COLO829 (cell line): ENCODE data around the gene LPAR5.
"Not testable (repeated sequence)": the region's sequence is repeated elsewhere in the genome, so short reads cannot be mapped to it uniquely, and the experiment has no call there.

ENCODE experiments used
- DNase-seq: peaks from one replicate; pipeline ENCODE4 v3.0.0; 2012; ENCODE audit warnings: low spot score

LPAR5 gene

DNA sequence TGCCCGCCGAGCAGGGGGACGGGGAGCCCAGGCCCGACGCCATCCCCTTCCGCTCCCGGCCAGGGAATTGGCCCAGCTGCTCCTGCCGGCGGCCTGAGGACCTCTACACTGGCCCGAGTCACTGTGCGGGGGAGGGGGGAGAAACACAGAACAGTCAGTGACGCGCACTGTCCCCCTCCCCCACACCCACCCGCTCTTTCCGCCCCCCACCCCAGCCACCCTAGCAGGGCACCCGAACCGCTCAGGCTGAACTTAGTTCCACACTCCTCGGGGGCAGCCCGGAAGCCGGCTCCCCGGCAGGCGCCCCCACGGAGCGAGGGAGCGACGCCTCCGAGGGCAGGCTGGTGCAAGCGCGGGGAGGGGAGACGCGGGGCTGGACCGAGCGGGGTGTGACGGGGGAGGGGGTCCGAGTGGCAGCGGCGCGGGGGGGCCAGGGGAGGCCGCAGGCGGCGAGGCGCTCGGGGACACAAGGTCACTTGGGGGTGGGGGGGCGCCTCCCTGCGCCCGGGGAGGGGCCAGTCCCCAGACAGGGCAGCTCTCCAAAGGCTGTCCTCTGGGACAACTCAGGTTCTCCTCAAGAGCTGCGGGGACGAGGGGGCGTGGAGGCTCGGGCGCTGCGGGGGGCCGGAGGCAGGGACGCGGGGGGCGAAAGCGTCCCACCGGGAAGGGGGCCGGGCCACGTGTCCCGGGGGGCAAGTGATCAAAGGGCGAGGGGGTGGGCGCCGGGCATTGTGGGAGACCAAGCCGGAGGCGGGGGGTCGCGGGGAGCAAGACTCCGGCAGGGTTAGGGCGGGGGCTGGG is 29.2 kb downstream of the LPAR5 start:
- DNase-seq = no peak

DNA sequence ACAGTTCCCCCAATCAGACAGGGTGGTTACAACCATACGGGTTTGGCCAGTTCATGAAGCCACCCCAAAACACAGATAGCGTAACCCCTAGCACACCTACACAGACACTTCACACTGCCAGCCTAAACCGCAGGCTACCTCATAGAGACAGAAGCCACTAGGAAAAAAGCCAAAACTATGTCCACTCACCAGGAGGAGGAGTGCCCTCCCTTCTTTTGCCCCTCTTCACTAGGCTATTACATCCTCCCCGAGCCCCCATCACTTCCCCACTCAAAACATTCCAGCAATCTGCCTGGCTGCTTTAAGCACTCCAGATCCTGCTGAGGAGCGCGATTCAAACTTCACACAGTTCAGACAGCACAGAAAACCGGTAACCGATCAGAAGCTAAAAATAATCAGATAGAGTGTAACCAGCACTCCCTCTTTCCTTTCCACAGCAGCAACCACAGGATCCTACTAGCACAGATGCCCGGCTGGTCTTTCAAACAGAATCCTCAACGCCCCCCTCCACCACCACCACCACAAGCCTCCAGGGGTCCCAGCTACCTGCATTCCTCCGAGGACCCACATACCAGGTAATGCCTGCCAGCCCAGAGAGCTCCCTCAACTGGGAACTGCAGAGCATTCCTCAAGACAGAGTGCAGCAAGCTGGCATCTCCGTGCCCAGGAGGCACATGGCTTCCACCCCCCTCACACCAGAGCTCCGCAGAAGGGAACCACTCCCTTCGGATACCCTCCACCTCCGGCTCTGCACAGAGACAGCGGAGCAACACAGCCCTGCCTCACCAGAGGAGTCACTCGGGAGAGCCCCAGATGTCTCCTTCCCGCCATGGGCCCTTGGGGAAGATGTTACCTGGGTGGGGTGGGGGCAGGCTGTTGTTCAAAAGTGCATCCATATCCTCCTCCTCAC is 30.1 kb downstream of the LPAR5 start:
- no peak for DNase-seq

DNA sequence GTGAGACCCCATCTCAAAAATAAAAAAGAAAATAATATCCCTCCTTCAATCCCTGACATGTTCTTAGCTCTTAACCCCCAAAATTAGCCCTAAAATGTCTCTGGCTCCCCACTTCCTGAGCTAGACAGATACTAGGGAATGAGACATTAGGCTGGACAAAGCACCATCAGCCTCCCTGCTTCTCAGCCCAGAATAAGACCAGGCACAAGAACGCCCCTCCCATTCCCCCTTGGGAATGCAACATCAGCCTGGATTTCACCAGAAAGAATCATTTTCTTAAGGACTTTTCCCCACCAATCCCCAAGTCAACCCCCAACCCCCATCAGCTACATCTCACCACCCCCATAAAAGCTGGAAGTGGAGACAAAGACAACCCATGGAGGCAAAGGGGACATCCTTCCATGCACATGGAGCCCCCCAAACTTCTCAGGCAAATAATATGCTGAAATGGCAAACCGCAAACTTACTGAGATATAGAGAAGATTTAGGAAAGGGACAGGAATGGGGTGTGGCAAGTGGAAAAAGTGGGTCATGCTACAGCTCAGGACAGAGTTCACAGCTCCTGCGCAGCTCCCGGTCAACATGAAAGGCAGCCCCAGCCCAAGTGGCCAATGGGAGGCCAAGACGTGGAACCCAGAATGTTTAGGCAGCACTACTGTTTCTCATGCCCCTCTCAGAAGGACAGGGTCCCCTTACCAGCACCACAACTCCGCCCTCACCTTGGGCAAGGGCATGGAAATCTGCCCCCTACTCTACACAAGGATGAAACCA is 31.3 kb downstream of the LPAR5 start:
- DNase-seq = no peak

DNA sequence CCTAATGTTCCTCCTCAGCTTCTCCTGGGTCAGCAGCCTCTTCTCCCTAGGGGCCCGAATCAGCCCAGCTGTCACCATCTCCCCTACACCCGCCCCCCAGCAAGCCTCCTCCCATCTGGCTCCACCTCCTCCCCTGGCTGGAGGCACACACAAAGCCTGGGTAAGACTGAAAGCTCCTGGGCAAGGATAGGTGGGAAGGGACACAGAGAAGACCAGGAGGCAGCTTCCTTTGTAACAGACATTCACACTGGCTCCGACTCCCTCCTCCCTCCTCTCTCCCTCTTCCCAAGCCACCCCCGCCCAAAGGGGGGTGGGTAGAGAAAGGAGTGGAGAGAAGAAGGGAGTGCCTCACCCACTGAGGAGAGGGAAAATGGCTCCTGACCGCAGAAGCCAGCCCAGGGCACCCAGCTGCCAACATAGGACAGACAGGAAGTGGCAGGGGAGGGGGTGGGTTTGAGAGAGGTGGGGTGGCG is 32.6 kb downstream of the LPAR5 start:
- peak; percentile 44 for DNase-seq

DNA sequence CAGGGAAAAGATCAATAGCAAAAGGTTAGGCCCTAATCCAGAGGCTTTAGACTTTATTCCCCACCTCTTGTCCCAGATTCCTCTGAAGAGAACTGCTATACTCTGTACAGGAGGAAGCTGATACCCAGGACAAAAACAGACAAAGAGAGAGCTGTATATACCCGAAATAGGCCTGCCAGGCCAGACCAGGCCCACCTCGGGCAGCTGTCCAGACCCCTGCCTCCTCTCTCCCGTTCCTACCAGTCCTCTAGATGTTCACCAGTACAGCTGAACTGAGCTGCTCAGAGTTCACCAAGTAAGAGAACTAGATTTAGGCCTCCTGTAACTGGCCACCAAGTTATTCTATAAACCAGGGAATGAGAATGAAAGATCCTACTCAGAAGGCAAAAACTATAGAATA is 33.2 kb downstream of the LPAR5 start:
- DNase-seq = no peak

DNA sequence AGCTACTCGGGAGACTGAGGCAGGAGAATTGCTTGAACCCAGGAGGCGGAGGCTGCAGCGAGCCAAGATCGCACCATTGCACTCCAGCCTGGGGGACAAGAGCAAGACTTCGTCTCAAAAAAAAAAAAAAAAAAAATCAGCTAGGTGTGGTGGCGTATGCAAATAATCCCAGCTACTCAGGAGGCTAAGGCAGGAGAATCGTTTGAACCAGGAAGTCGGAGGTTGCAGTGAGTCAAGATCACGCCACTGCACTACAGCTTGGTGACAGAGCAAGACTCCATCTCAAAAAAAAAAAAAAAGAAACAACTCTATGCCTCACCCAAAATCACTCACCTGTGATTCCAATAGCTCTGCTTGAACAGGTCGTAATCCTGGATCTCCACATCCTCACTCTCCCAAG is 40.1 kb downstream of the LPAR5 start:
- DNase-seq = not testable (repeated sequence)

DNA sequence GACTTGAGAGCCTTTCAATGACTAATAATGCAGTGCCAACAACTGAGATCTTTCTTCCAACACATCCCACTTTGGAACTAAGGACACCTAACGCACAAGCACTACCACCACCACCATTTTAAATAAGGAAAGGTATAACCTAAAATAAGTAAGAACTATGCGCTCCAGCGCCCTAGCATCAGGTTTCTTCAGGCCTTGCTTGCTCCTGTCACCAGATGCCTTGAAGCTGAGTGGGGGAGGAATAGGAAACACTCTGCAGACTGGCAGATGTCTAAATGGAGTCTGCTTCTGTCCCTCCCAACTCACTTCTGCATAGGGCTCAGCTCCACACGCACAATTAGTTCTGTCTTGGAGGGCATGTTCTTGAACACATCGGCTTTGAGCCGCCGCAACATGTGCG is 43.7 kb downstream of the LPAR5 start:
- DNase-seq = no peak

DNA sequence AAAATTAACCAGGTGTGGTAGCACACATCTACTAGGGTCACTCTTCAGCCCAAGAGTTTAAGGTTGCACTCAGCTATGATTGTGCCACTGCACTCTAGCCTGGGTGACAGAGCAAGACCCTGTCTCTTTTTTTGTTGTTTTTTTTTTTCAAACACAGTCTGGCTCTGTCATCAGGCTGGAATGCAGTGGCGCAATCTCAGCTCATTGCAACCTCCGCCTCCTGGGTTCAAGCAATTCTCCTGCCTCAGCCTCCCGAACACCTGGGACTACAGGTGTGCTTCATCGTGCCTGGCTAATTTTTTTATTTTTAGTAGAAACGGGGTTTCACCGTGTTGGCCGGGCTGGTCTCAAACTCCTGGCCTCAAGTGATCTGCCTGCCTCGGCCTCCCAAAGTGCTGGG is 49.2 kb downstream of the LPAR5 start:
- not testable (repeated sequence) for DNase-seq

DNA sequence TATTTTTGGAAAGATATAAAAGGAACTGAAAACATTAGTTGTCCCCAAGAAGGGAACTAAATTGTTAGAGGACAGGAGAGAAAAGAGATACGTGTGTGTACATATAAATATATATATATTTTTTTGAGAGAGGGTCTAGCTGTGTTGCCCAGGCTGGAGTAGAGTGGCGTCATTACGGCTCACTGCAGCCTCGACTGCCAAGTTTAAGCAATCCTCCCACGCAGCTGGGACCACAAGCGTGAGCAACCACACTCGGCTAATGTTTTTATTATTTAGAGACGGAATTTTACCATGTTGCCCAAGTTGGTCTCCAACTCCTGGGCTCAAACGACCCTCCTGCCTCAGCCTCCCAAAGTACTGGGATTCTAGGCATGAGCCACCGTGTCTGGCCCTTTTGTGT is 51.5 kb downstream of the LPAR5 start:
- no peak for DNase-seq

DNA sequence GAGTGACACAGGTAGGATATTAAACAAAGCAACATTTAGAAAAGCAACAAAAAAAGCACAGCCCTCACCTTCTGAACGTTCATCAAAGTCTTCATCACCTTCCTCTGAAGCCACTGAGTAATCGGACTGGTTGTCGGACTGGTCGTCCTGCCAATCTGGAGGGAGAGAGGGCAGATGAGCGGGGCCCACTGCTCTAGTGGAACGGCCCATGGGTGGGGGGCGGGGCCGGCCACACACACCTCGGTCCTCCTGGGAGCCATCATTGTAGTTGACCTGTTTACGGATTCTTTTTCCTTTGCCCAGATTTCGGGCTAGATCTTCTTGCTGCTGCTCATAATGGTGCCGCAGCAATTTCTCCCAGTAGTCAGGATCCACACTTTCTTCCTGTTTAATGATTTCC is 52.8 kb downstream of the LPAR5 start:
- DNase-seq = no peak

DNA sequence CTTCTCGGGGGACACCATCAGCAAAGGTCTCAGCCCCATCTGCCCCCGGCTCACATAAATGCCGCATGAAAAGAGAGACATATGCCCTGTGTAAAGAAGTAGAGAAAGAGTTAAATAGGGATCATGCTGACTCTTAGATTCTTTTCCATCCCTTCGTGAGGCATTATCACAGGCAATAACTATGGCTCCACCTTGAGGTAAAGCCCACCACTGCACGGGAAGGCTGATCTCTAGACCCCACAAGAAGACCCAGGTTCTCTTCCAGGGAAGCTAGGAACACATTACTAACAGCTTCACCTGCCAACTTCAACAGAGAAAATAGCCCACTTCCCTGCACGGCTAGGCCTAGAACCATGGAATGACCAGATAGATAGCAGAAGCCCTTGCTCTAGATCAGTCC is 53.6 kb downstream of the LPAR5 start:
- DNase-seq = no peak

DNA sequence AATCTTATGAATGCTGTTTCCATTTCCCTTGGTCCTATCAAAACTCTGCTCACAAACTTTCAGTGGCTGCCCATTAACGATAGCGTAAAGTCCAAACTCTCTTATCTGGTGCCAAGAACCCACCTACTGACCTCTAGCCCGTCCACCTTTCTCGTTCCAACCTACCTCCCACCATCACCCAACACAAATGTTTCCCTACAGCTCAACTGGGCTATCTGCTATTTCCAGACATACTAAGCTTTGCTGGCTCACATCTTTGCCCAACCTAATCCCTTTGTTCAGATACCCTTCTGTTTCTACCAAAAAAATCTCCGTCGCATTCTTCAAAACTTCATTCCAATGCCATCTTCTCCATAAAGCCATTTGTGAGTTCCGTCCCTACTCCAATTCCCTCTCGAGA is 60.1 kb downstream of the LPAR5 start:
- DNase-seq = no peak

DNA sequence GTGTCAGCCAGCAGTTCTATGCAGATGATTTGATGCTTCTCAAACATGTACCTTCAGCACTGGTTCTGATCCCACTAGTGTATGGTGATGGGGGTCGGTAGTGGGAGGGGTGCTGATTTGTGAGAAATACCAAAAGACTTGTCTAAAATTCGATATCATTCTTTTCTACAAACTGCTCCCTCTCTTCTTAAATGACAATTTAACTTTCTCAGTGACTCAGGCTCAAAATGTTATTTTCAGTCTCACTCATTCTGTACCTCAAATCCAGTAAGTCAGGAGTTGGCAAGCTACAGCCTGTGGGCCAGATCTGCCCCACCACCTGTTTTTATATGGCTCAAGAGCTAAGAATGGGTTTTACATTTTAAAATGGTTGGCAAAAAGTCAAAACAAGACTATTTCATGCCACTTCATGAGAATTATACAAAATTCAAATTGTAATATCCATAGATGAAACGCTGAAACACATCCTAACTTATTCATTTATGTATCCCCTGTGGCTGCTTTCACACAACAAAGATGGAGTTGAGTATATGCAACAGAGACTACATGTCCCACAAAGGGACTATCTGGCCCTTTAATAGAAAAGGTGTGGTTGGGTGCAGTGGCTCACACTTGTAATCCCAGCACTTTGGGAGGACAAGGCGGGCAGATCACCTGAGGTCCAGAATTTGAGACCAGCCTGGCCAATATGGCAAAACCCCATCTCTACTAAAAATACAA is 61.0 kb downstream of the LPAR5 start:
- no peak for DNase-seq

DNA sequence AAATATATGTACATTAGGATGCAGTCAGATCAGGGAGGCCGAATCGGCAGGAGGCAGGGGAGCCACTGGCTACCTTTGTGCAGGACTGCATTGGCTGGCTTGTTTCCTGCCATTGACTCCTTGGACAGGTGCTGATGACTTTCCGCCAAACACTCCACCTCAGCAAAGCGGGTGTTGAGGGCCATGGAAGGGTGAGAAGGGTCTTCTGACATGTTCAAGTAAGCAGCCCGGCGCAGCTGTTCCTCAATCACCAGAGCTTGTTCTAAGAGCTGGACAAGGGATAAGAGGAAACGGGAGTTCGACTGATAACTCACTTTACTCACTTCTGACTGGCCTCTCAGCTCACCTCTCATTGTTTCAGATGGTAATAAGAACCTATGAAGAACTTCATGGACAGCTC is 62.8 kb downstream of the LPAR5 start:
- no peak for DNase-seq

DNA sequence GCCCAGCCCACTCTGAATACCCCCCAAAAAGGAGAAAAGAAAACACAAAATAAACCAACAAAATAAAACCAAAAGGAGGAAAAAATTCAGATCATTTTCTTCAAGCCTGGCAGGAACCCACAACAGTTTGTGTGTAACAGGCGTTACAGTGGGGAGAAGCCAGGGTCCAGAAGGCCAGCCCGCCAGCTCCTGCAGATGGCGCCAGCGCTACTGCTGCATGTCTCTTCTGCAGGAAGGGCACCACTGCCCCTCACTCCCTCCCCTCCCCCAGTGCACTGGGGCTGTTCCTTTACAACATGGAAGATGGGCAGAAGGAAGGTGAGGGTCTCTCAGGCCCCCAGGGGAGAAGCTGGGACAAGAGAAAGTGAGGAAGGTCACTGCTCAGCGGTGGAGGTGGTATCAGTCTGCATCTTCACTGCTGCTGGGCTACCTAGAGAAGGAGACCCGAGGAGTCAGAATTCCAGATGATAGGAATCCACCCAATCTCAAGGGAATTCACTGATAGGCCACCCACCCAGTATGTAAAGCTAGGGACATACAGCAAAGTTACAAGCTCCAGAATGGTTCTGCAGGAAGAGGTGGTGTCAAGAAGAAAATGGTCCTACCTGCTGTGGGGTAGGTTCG is 65.4 kb downstream of the LPAR5 start:
- DNase-seq = peak; percentile 44

DNA sequence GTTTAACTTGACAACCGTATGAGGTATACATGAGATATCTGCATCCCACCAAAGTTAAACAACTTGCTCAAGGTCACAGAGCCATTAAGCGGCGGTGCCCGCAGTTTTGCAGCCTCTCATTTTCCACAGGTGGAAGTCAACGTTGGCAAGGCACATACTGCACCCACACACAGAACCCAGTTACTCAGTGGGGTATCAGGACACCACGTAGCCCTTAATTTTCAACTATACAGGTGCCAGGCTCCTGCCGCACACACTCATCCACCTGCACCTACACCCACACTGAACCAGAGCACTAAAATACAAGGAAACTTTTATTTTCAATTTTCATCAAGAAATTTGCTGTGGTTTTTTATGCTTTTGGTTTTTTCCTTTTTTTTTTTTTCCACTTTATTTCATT is 66.0 kb downstream of the LPAR5 start:
- no peak for DNase-seq

DNA sequence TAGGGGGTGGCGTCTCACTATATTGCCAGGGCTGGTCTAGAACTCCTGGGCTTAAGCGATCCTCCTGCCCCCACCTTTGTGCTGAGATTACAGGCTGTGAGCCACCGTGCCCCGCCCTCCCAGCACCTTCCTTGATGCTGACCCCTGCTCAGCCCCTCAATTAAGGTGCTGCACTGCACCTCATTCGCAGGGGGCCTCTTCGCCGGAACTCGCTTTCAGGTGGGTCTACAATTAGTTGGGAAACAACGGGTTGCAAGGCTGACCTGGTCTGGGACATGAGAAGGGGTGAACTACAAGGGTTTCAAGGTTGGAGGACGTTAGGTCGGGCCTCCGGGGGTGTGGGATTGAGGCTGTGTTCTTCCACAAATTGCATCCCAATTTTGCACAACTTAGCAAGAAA is 66.4 kb downstream of the LPAR5 start:
- DNase-seq = no peak
